ENCODE results near the gene NRXN2.

GRCh38 chr11:64705501-64705900 lies 17.5 kb downstream of the NRXN2 start:
- TF ChIP-seq NFIC (IDR thresholded peaks at IDR 0.05) (no peak), RAD21 (IDR thresholded peaks at IDR 0.05; ENCODE audit: low read depth) (no peak), TEAD4 (IDR thresholded peaks at IDR 0.05) (no peak), EP300 (IDR thresholded peaks at IDR 0.05; ENCODE audit: borderline replicate concordance) (no peak), REST (IDR thresholded peaks at IDR 0.05; ENCODE audit: low read depth) (no peak)

Data from Ishikawa (cell line).